Measurements from ENCODE around the gene TVP23C.

DNA sequence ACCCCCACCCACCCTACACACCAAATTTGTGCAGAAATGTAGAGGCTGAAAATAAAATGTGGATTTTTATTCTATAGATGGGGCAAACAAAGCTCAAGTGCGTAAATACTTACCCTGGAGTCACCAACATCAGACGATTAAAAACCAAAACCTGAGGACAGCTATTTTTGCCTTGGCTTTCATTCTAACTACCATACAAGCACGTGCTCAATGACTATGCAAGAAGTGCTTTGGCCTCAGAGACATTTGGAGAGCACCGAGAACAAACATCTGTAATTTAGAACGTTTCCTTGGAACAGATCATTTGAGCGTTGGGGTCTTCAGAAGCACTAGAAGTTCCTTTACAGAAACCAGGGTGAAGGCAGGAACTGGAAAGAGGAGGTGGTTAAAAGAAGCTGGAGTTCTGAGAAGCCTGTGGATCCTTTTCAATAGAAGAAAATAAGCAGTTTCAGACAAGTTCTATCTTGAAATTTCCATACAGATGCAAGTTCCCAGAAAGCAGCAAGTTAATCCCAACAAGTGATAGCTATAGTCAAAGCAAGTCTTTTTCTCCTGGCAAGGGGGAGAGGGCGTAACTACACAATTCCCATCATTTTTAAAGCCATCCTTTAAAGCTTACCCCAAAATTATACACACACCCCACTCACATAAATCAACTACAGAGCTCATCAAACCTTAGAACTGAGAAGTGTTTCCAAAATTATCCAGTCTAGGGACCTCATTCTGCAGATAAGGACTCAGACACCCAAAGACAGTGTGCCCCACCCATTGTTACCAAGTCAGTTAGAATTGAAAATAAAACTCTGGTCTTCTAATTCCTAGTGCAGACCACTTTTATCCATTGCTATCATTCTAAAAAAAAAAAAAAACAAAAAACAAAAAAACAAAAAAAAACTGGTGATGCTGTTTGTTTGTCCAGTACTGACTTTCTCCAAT is 66.3 kb downstream of the TVP23C start:
- TF ChIP-seq, protein P1, sequence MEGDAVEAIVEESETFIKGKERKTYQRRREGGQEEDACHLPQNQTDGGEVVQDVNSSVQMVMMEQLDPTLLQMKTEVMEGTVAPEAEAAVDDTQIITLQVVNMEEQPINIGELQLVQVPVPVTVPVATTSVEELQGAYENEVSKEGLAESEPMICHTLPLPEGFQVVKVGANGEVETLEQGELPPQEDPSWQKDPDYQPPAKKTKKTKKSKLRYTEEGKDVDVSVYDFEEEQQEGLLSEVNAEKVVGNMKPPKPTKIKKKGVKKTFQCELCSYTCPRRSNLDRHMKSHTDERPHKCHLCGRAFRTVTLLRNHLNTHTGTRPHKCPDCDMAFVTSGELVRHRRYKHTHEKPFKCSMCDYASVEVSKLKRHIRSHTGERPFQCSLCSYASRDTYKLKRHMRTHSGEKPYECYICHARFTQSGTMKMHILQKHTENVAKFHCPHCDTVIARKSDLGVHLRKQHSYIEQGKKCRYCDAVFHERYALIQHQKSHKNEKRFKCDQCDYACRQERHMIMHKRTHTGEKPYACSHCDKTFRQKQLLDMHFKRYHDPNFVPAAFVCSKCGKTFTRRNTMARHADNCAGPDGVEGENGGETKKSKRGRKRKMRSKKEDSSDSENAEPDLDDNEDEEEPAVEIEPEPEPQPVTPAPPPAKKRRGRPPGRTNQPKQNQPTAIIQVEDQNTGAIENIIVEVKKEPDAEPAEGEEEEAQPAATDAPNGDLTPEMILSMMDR (IDR thresholded peaks at IDR 0.05): no peak
- no peak for TF ChIP-seq POLR2A (IDR thresholded peaks at IDR 0.05)

All from adrenal gland (tissue), 5 donors.